GM19239 (cell line): Measurements from ENCODE around the gene GDA.
"Not testable (repeated sequence)": the region's sequence is repeated elsewhere in the genome, so short reads cannot be mapped to it uniquely, and the experiment has no call there.

Experiments
- DNase-seq: peaks from one replicate; pipeline ENCODE4 v3.0.0; 2011; ENCODE audit warnings: low spot score; ENCODE audit not compliant: insufficient read length
- FAIRE-seq: peaks from 2 replicates; lab custom pipeline; 2011; peaks lifted over from hg19 to GRCh38; lab: Jason Lieb, UNC

The GDA gene

GRCh38 chr9:72270359-72270758, 121.1 kb downstream of the GDA start:
- not testable (repeated sequence) for FAIRE-seq, DNase-seq

- FAIRE-seq, result peak; percentile 98
Observed at GRCh38 chr9:72271613-72272478, 122.6 kb downstream of the GDA start.

GRCh38 chr9:72274441-72274840, 125.2 kb downstream of the GDA start:
- DNase-seq, result no peak
- FAIRE-seq, result peak; percentile 63

More at GRCh38 chr9:72271613-72272478, 122.6 kb downstream of the GDA start:
- DNase-seq, result peak; percentile 47

DNA sequence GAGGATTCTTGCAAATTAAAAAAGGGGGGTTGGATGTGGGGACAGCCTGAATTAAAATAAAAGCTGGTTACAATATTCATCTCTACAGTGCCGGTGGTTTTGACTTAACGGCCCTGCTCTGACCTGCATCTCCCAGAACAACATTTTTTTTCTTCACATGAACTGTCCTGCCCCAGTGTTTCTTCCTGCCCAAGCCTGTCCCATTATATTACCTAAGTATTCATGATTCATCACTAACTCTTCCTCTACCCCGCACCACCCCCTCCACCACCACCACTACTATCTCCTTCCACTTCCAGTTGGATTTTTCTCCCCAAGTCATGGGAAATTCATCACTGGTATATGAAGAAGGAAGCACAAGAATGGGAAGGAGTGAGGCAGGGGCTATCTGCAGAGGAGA, 125.7 kb downstream of the GDA start:
- FAIRE-seq (no peak), DNase-seq (no peak)

DNA sequence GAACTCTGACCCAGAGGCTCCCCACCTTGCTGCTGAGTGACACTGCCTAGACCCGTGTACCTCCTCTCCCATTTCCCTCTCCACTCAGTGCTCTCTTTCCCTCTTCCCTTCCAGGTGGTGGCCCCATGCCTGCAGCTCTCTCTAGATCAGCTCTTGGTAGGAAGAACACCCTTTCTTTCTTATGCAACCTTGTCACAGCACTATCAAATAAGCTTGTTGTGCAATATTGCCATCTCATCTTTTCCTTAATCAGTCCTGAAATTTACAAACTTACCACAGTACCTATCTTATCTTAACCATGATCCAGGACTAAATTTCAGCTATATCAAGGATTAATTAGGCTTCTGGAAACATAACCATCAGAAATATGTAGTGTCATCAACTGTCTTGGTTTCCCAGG, 127.2 kb downstream of the GDA start:
- DNase-seq (no peak), FAIRE-seq (no peak)

GRCh38 chr9:72278959-72279358, 129.7 kb downstream of the GDA start:
- peak; percentile 43 for DNase-seq
- peak; percentile 93 for FAIRE-seq

- peak; percentile 98 for FAIRE-seq
- peak; percentile 32 for DNase-seq
Observed at GRCh38 chr9:72280913-72281500, 131.8 kb downstream of the GDA start.

DNA sequence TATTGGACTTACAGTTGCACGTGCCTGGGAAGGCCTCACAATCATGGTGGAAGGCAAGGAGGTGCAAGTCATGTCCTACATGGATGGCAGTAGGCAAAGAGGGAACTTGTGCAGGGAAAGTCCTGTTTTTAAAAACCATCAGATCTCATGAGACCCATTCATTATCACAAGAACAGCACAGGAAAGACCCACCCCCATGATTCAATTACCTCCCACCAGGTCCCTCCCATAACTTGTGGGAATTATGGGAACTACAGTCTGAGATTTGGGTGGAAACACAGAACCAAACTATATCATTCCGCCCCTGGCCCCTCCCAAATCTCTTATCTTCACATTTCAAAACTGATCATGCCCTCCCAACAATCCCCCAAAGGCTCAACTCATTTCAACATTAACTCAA, 140.2 kb downstream of the GDA start:
- no peak for DNase-seq
- FAIRE-seq, result no peak

DNA sequence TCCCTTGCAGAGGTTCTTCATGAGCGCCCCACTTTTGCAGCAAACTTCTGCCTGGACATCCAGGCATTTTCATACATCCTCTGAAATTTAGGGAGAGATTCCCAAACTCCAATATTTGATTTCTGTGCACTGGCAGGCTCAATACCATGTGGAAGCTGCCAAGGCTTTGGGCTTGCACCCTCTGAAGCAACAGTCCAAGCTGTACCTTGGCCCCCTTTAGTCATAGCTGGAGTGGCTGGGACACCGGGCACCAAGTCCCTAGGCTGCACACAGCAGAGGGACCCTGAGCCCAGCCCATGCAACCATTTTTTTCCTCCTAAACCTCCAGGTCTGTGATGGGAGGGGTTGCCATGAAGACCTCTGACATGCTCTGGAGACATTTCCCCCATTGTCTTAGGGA, 141.1 kb downstream of the GDA start:
- FAIRE-seq (no peak), DNase-seq (no peak)

DNA sequence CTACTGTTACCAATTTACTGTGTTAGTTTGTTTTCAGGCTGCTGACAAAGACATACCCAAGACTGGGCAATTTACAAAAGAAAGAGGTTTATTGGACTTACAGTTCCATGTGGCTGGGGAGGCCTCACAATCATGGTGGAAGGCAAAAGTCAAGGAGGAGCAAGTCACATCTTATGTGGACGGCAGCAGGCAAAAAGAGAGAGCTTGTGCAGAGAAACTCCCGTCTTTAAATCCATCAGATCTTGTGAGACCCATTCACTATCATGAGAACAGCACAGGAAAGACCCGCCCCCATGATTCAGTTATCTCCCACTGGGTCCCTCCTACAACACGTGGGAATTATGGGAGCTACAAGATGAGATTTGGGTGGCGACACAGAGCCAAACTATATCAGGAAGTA, 142.3 kb downstream of the GDA start:
- not testable (repeated sequence) for FAIRE-seq, DNase-seq

DNA sequence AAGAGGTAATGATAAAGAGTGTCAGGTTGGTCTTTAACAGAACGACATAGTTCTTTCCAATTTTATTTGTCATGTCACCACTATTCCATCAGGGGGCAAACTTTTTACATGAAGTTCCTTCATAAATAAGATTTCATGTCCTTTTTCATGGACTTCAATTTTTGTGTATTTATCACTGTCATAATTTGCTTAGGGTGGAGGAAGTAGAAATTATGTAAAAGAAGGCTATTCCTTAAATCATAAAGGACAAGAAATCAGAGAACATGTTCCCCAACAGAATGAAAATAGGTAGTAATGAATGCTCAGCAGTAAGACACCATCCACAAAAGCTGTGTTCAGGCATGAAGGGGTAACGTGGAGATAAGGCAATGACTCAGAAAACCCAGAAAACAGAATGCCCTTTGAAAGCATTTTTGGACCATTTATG, 143.0 kb downstream of the GDA start:
- peak; percentile 75 for FAIRE-seq
- DNase-seq, result no peak

DNA sequence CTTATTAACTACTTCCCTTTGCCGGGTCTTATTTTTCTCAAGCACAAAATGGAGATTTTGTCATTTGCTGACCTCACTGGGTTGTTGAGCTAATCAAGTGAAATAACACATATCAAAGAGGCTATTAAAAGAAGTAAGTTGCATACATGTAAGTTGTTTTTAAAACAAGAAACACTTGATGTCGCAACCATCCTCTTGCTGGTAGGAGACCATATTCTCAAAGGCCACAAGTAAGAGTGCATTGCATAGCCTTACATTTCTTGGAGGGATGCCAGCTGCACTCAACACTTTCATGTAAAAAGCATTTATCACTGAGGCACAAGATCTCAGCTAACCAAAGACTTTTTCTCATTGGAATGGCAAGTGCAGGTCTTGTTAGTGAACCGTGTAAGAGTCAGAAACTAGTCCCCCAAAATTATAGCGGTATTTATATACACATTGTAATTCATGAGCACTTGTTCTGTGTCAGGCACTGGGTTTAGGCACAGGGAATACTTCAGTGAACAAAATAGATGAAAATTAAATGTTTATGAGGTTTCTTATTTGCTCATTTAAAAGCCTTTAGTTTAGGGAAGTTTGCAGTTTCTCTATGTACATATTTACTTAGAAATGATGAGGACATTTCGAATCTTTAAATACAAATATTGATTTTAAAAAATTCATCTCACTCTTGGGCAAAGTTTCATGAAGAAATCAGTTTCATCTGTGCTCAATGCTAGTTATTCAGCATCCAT, 143.8 kb downstream of the GDA start:
- DNase-seq (no peak), FAIRE-seq (no peak)

GRCh38 chr9:72294936-72295335, 145.7 kb downstream of the GDA start:
- DNase-seq, result no peak
- peak; percentile 26 for FAIRE-seq

- FAIRE-seq (no peak), DNase-seq (no peak)
Observed at GRCh38 chr9:72297516-72297915, 148.3 kb downstream of the GDA start.

DNA sequence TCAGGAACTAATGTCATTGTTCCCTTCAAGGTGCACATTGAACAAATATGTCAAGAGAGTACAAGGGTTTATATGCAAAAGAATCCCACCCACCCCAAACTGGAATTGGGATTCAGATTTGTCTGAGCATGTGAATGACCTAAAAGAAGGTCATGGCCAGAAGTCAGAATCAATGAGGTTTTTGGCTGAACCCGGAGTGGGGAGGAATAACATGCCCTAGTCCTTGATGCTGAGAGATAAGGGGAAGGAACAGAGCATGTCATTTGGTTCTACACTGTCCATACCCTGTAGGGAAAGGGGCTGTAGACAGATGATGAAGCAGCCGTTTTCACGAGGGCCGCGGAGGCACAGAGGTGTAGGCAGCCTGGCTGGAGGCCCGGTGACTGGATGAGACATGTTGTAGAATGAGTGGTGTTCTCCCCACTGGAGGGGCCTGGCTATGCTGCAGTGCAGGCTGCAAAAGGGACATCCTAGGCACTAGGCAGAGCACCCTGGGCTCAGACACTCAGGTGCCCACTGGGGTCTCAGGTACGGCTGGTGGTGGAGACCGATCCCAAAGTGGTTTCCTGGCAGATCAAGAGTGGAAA, 149.9 kb downstream of the GDA start:
- FAIRE-seq, result no peak
- no peak for DNase-seq

GRCh38 chr9:72300873-72301272, 151.6 kb downstream of the GDA start:
- FAIRE-seq, result peak; percentile 77
- DNase-seq, result no peak
